Measurements from ENCODE around the gene VEZT. TPM values are rescaled to one million over a fixed set of nuclear protein-coding genes. Genes with fewer than 3 reads are reported as not detected.

Gene VEZT
- total and polyA plus RNA-seq, 9 donors, result 31.2 to 67.7 (median 52.8) TPM

- Histone ChIP-seq H3K27ac (no peak overlapping the region), H3K9me3 (no peaks in the 10 kb centered on the region), H3K27me3 (no peaks in the 10 kb centered on the region), H3K4me1 (ENCODE audit: insufficient read depth) (peaks cover 6% of the 10 kb centered on the region), H3K4me3 (no peak overlapping the region), H3K36me3 (no peaks in the 10 kb centered on the region)
- DNase-seq, result no peak
- 91 to 94% (median 93%) methylated on average over 4 of the region's 4 CpGs for WGBS, 3 donors
- TF ChIP-seq CTCF (IDR thresholded peaks at IDR 0.05) (no peak), POLR2A (IDR thresholded peaks at IDR 0.05) (no peak), EP300 (IDR thresholded peaks at IDR 0.05) (no peak)
- intact Hi-C loops (cut with DNase I), result no loop called here
Measured at GRCh38 chr12:95241761-95242506, 24.3 kb downstream of the VEZT start.

- DNase-seq, result no peak
- intact Hi-C loops (cut with DNase I), result no loop called here
- Histone ChIP-seq H3K36me3 (no peaks in the 10 kb centered on the region), H3K27me3 (no peaks in the 10 kb centered on the region), H3K4me1 (ENCODE audit: insufficient read depth) (peaks cover 4% of the 10 kb centered on the region), H3K27ac (no peak overlapping the region), H3K9me3 (no peaks in the 10 kb centered on the region), H3K4me3 (no peak overlapping the region)
- TF ChIP-seq POLR2A (IDR thresholded peaks at IDR 0.05), result no peak
- TF ChIP-seq EP300 (IDR thresholded peaks at IDR 0.05), result no peak
- TF ChIP-seq CTCF (IDR thresholded peaks at IDR 0.05), result no peak
- 93 to 97% (median 94%) methylated on average over 4 of the region's 4 CpGs for WGBS, 3 donors
Measured at GRCh38 chr12:95243497-95244183, 26.0 kb downstream of the VEZT start.

- WGBS, 3 donors, result 63 to 74% (median 69%) methylated on average over 3 of the region's 3 CpGs
- Histone ChIP-seq H3K4me1 (ENCODE audit: insufficient read depth) (peaks cover 4% of the 10 kb centered on the region), H3K27me3 (no peaks in the 10 kb centered on the region), H3K36me3 (no peaks in the 10 kb centered on the region), H3K9me3 (no peaks in the 10 kb centered on the region), H3K4me3 (no peak overlapping the region), H3K27ac (no peak overlapping the region)
- TF ChIP-seq CTCF (IDR thresholded peaks at IDR 0.05), result no peak
- no peak for TF ChIP-seq POLR2A (IDR thresholded peaks at IDR 0.05)
- no peak for TF ChIP-seq EP300 (IDR thresholded peaks at IDR 0.05)
- no peak for DNase-seq
- intact Hi-C loops (cut with DNase I), result no loop called here
Measured at GRCh38 chr12:95244350-95244749, 26.7 kb downstream of the VEZT start.

GRCh38 chr12:95248095-95248494 is 30.5 kb downstream of the VEZT start:
- H3K36me3 ChIP-seq, result no peaks in the 10 kb centered on the region
- WGBS, 3 donors, result 86 to 90% (median 87%) methylated on average over 1 of the region's 1 CpG
- TF ChIP-seq EP300 (IDR thresholded peaks at IDR 0.05), result no peak
- no peak for TF ChIP-seq CTCF (IDR thresholded peaks at IDR 0.05)
- TF ChIP-seq POLR2A (IDR thresholded peaks at IDR 0.05), result no peak
- H3K4me3 ChIP-seq, result no peak overlapping the region
- no peak for DNase-seq
- H3K27me3 ChIP-seq, result no peaks in the 10 kb centered on the region
- H3K27ac ChIP-seq, result no peak overlapping the region
- intact Hi-C loops (cut with DNase I), result no loop called here
- peaks cover 4% of the 10 kb centered on the region for H3K4me1 ChIP-seq (ENCODE audit: insufficient read depth)
- H3K9me3 ChIP-seq, result no peaks in the 10 kb centered on the region

Measured in ovary (tissue), 9 donors.